ENCODE measurements around the gene GABRQ.

DNA sequence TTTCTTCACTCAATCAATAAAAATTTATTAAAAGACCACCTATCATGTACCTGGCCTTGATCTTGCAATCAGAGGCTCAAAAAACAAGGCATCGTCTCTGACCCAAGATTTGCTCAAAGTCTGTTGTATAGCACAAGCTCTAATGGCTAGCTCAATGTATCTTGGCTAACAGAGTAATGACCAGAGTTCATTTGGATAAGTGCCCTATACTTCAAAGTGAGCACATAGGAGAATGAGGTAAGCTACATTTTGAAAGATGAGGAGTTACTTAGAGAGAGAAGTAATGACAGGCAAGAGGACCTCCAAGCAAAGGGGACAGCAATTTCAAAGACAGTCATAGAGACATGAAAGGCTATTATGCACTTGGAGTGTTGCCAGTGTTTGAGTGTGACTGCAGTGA is 22.9 kb upstream of the GABRQ start:
- no peak for TF ChIP-seq POLR2AphosphoS5 (IDR thresholded peaks at IDR 0.05)
- no peak for TF ChIP-seq CTCF (IDR thresholded peaks at IDR 0.05 in 8 of 11, conservative IDR thresholded peaks at IDR 0.05 in 3 of 11)

All from spleen (tissue), 7 donors.